Fibroblast of skin of right quadriceps (primary cell): Measurements from ENCODE around the gene CCZ1B.
"Not testable (repeated sequence)": the region's sequence is repeated elsewhere in the genome, so short reads cannot be mapped to it uniquely, and the experiment has no call there.

Source experiments
- DNase-seq: peaks from one replicate; pipeline ENCODE4 v3.0.0-alpha.2; 2013

The CCZ1B gene

DNA sequence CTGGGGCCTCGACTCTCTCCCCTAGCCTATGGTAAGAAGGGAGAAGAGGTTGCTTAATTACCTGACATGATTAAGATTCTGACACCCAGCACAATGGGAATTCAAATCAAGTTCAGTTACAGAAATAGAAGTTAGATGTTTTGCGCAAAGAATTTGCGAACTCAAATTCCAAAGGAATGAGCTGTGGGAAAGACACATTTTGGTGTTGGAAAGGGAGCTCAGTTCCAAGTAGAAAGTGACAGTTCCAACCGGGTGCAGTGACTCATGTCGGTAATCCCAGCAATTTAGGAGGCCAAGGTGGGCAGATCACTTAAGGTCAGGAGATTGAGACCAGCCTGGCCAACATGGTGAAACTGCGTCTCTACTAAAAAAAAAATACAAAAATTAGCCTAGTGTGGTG is 4.0 kb upstream of the CCZ1B start:
- peak; percentile 1 for DNase-seq

DNA sequence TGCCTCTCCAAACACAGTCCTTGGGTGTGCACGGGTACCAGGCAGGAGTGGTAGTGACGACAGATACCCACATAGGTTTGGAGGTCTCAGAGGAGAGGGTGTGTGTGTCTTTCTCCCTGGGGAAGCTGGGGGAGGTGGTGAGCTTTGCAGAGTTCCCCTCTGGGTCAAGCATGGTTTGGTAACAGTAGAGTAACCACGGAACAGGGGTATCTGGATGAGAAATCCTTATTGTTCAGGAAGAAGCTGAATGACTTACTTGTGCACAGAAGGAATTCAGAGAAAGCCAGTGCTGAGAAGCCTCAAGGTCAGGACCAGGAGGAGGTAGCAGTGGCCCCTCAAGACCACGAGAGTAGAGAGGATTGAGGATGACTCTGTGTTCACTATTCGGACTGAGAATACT is 3.5 kb upstream of the CCZ1B start:
- DNase-seq: not testable (repeated sequence)

DNA sequence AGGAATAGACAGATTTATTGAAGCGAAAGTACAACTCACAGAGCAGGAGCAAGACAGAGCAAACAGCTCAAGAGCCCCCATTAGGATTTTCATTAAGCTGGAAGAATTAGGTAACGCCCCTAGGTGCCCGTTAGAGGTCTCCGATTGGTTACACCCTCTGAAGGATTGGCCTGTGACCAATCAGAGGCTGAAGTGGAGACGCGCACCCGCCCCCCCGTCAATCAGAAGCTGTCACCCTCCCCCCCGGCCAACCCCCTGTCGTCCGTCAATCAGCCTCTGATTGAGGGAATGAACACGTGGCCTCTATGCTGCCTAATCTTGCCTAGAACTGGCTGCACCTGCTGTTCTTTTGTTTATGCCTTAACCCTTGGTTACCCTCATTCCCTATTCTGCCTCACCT is 1.1 kb upstream of the CCZ1B start:
- not testable (repeated sequence) for DNase-seq

DNA sequence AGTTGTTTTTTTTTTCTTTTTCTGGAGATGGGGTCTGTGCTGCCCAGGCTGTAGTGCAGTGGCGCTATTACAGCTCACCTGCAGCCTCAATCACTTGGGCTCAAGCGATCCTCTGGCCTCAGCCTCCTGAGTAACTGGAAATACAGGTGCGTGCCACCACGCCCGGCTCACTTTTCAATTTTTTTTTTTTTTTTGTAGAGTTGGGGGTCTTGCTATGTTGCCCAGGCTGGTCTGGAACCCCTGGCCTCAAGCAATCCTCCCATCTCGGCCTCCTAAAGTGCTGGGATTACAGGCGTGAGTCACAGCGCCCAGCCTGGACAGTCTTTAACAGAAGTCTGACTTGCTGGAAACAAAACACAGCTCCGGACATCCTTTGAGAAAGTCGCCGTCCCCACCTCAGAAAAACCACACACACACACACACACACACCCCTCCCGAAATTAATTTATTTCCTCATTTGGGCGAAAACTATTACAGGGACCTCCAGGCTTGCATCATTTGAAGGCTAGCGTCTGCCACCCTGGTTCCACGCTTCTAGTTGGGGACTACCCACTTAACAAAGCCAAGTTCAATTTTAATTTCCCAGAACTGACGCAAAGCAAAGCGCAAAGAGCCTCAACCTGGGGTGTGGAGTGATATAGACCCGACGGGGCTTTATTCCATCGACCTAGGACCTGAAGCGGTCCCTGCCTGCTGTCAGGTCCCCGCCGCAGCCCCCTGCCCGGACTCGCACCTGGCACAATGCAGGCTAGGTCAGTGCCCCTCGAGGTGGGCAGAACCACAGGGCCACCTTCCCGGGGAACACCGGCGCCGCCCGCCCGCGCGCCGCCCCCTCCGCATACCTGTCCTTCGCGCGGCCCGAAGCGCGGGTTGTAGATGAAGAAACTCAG is 594 bp downstream of the CCZ1B start:
- not testable (repeated sequence) for DNase-seq

DNA sequence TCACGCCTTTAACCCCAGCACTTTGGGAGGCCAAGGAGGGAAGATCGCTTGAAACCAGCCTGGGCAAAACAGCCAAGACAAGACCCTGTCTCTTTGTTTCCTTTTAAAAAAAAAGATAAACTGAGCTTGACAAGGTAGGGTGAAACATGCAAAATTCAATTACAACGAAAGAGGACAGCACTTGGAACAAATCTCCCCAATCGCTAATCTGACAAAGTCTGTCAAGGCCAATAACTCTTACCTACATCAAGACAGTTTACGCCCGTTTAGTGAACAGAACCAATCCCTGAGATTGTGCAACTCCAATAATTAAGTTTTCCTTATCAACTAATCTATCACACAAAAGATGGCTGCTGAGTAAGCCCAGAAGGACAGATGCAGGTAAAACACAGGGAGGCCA is 4.5 kb downstream of the CCZ1B start:
- not testable (repeated sequence) for DNase-seq

DNA sequence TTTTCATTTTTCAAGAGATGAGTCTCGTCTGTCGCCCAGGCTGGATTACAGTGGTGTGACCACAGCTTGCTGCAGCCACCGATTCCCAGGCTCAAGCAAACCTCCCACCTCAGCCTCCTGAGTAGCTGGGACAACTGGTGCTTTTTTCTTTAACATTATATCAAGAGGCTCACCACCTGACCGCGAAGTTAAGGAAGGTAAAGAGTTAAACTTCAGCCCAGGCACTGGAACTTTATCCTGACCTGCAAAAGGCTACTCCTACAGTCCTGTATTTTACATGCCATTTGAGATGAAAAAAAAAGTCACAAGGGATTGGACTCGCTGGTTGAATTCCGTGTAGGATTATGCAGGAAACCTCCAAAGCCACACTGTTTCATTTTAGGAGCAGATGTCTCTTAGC is 10.6 kb downstream of the CCZ1B start:
- DNase-seq: not testable (repeated sequence)

DNA sequence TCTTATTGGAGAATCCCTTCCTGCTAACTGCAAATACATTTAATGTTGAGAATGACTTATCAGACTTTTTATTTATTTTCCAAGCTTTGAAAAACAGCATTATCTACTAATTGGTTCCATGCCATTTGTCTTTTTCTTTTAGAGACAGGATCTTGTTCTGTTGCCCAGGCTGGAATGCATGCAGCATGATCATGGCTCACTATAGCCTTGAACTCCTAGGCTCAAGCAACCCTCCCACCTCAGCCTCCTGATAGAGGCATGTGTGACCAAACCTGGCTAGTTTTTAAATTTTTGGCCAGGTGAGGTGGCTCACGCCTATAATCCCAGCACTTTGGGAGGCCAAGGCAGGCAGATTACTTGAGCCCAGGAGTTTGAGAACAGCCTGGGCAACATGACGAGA is 13.1 kb downstream of the CCZ1B start:
- not testable (repeated sequence) for DNase-seq

DNA sequence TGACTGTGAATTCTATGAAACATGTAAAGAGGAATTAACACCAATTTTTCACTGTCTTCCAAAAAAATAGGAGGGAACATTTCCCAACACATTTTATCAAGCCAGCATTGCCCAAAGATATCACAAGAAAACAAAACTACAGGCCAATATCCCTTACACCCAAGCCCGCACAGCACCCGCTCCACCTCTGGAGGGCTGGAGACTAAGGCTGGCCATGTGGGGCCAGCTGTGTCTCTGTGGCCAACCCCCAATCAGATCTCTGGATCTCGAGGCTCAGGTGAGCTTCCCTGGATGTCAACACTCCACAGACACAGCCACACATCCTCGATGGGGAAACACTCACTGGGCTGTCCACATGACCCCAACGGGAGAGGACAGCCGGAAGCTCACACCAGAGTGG is 18.1 kb downstream of the CCZ1B start:
- DNase-seq: not testable (repeated sequence)

DNA sequence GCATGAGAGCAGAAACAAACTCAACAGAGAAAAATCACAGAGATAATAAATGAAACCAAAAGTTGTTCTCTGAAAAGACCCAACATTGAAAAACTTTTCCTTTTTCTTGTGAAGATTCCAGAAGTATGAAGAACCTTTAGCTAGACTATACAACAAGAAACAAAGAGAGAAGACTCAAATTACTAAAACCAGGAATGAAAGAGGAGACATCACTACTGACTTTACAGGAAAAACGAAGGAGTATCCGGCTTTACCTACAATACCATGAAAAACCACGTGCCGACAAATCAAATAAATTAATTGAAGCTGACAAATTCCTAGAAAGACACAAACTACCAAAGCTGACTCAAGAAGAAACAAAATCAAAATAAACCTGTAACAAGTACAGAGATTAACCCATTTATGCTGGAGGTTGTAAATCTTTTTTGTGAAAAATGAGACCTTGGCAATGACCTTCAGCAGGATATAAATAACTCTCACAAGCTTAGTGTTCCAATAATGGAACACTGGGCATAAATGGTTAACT is 18.6 kb downstream of the CCZ1B start:
- DNase-seq: not testable (repeated sequence)

DNA sequence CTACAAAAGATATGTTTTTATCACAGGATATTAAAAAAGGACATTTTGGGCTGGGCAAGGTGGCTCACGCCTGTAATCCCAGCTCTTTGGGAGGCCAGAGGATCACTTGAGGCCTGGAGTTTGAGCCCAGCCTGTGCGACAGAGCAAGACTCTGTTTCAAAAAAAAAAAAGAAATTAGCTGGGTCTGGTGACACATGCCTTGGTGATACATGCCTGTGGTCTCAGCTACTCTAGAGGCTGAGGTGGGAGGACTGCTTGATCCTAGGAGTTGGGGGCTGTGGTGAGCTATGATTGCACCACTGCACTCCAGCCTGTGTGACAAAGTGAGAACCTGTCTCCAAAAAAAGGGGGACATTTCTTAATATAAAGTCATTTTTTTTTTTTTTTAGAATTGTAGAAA is 25.7 kb downstream of the CCZ1B start:
- not testable (repeated sequence) for DNase-seq

DNA sequence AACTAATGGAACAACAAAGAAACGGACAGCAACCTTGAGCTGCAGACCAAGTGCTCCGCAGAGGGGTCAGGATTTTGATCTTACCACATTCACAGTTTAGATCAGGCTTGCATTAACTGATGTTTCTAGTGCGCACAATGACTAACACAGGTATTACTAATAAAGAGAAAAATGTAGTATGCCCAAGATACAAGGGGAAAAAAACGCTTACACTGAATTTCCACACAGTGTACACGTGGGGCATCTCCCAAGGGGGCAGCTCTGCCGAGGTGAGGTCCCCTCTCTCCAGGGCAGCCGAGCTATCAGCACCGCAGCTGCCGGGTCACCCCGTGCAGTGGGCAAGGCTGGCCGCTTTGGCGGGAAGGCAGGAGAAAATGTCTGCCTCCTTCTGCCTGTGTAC is 26.2 kb downstream of the CCZ1B start:
- not testable (repeated sequence) for DNase-seq

DNA sequence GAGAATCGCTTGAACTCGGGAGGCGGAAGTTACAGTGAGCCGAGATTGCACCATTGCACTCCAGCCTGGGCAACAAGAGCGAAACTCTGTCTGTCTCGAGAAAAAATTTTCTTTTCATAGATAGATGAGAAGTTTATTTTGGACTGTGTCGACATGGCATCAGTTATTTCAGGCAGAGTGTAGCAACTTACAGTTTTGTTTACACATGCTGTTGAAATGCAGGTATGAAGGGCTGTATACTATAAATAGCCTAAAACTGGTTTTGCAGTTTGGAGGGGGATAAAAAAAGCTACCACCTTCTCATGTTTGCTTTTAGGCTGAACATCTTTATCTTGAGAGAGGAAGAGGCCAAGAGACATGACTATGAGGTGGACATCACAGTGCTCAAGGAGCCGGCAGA is 28.0 kb downstream of the CCZ1B start:
- DNase-seq: not testable (repeated sequence)

DNA sequence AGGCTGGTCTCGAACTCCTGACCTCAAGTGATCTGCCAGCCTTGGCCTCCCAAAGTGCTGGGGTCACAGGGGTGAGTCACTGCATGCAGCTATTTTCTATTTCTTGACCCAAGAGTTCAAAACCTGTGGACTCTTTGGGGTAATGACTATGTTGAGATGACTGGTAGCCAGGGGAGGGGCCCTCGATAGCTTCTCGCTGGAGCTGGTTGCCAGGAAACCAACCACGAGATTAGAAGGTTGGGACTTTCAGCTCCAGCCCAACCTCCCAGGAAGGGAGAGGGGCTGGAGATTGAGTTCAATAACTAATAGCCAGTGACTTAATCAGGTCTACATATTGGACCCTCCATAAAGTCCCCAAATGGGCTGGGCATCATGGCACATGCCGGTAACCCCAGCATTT is 28.9 kb downstream of the CCZ1B start:
- not testable (repeated sequence) for DNase-seq

DNA sequence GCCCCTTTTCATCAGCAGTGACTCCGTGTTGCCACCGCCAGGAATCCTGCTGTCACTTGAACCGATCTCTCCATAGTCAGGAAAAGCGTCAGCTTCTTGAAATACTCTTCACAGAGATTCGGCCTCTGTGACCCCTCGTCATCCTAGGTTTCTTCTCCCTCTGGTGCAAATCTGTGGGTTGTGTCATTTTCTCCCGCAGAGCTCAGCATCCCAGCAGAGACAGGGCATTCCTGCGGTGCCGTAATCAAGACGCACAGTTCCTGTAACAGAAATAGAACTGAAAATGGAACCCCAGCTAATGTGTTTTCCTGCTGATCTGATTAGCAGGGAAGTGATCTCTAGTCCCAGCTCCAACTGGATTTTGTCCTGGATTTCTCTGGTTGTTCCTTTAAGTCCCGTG is 31.8 kb downstream of the CCZ1B start:
- DNase-seq: not testable (repeated sequence)

DNA sequence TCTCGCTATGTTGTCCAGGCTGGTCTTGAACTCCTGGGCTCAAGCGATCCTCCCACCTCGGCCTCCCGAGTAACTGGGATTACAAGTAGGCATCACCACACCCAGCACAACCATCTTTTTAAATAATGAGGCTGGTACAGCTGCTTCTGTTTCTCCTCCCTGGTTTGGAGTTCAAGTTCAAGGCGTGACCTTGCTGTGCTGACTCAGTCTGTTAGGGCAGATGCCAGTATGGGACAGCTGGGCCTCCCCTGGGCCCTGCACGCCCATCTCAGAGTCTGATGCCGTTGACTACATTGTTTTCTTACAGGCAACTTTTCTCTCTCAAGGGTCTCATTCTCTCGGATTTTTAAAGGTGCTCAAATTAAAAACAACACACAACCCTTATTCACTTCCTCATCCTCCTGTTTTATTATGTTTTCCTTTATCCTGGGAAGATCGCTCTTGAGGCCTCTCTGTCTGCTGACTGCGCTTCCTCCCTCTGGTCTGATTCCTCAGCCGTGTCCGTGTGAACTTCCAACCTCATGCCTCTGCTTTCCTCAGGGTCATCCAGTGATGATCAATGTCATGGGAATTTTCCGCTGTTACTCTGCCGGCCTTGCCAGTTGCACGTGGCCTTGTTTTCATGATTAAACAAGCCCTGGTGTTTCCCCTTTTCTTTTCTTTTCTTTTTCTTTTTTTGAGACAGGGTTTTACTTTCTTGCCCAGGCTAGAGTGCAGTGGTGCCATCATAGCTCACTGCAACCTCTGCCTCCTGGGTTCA is 33.8 kb downstream of the CCZ1B start:
- DNase-seq: not testable (repeated sequence)

DNA sequence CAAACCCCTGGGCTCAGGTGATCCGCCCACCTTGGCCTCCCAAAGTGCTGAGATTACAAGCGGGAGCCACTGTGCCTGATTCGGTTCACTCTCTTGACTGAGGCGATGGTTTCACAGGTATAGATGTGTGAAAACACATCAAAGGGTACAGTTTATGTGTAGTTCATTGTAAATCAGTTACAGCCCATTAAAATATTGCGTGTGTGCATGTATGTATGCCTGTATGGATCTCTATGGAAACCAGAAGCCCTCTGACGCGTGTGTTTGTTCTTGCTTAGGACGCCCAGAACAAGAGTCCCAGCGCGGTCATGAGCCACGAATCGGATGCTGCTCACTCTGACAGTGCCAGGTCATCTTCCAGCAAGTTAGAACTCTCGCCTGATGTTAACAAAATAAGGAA is 36.7 kb downstream of the CCZ1B start:
- not testable (repeated sequence) for DNase-seq

DNA sequence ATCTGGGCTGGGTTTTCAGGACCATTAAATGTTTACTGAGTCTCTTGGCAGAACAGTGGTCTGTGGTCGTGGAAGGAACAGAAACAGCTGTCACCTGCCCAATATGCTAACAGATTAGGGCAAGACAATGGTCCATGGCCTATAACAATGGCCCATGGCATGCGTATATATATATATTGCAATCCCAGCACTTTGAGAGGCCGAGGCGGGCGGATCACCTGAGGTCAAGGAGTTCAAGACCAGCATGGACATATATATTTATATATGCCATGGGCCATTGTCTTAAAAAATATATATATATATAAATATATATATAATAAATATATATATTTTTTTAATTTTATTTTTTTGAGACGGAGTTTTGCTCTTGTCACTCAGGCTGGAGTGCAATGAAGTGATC is 44.5 kb downstream of the CCZ1B start:
- not testable (repeated sequence) for DNase-seq

DNA sequence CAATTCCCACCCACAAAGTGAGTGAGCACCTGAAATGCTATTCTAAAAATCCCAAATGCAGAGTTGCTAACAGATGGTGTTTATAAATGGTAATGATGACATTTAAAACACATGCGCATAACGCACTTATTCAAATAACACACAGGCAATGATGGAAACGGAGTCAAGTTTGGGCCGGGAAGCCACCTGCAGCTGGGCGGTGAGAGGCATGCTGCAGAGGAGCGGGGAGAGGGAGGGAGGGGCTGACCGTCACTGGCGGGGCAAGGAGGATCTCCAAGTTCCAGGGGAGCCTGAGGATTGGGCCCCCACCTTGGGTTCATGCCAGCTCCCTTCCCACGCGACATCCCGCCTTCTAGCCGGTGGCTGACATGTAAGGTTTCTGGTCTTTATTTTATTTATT is 64.9 kb downstream of the CCZ1B start:
- not testable (repeated sequence) for DNase-seq

DNA sequence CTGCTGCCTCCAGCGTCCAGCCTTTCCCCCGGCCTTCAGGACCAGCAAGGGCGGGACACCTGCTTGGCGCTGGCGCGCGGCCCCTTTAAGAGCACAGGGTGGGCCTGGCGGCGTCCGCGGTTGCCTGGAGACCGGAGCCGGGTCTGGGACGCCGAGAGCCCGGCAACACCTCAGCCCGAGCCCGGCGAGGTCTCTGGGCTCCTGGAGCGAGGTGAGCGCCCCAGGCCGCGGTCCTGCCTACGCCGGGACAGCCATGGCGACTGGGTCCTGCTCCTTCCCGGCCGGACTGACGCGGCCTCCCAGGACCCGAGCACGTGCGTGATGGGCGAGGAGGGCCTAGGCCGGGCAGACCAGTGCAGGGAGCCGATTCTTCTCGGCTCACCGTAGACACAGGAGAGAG is 72.1 kb downstream of the CCZ1B start, which contains the start of gene RSPH10B2:
TSS of gene RSPH10B2 (plus strand) at position 140 of the 400 bp plus-strand sequence. CDS start 3,575 bp downstream, outside the sequence.
- DNase-seq: not testable (repeated sequence)

DNA sequence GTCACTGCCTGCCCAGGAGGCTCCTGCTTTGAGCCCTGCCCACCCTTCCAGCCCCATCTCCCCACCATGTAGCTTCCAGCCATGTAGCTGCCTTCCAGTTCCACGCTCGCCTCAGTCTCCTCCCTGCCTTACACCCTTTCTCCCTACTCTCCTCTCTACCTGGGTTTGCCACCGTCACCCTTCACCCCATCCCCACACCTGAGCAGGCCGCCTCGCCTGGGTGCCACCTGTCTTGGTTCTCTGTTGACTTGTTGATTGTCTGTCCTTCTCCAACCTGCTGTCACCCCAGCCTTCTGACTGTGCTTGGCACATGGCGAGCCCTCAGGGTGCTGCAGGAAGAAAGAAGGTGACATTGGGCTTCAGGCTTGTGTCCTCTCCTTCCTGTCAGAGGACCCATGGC is 75.9 kb downstream of the CCZ1B start:
- not testable (repeated sequence) for DNase-seq

DNA sequence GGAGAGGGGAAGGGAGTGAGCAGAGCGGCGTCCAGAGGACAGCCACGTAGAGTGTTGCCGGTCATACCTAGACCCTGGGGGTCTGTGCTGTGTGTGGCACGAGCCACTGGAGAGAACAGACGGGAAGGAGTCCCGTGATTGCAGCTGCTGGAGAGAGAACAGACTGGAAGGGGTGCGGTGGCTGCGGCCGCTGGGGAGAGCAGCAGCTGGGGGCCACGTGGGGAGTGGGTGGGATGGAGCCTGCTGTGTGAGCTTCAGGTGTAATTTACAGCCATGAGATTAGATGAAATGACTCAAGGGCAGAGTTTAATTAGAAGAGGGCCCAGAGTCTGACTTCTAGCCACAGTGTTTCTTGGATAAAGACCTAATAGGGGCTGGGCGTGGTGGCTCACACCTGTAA is 76.7 kb downstream of the CCZ1B start:
- not testable (repeated sequence) for DNase-seq
